Activated B cell treated with CpG ODN at 0.5 μM for 24 hours (primary cell): Measurements from ENCODE around the gene USP30. TPM values are rescaled to one million over a fixed set of nuclear protein-coding genes. Genes with fewer than 3 reads are reported as not detected.

Experiments used
- ATAC-seq: fragments of 200-7000 bp; cut with Tn5 transposase; one replicate; pipeline ENCODE4 v1.10.0; 2021; ENCODE audit warnings: low read depth, mild to moderate bottlenecking, moderate library complexity
- CTCF ChIA-PET: fragments of 350-600 bp; sonication (Branson Sonifier 250); formaldehyde crosslinking; loops from one replicate; lab custom pipeline; 2021; ENCODE audit warnings: antibody characterized with exemption; lab: Charles Lee
- POLR2A ChIA-PET: fragments of 350-600 bp; sonication (Branson Sonifier 250); formaldehyde crosslinking; loops from one replicate; lab custom pipeline; 2021; ENCODE audit warnings: antibody characterized with exemption; lab: Charles Lee
- DNase-seq: peaks from one replicate; pipeline ENCODE4 v3.0.0; 2022
- H3K27ac Mint-ChIP-seq: one replicate; pipeline ENCODE4 v1.8.0; 2020; ENCODE audit warnings: mixed read lengths
- H3K27me3 Mint-ChIP-seq: one replicate; pipeline ENCODE4 v1.8.0; 2021; ENCODE audit warnings: mixed read lengths
- H3K36me3 Mint-ChIP-seq: one replicate; pipeline ENCODE4 v1.8.0; 2021; ENCODE audit warnings: low read depth, mixed read lengths
- H3K4me1 Mint-ChIP-seq: one replicate; pipeline ENCODE4 v1.8.0; 2021; ENCODE audit warnings: mixed read lengths
- H3K4me3 Mint-ChIP-seq: one replicate; pipeline ENCODE4 v1.8.0; 2020; ENCODE audit warnings: mild to moderate bottlenecking, mixed read lengths
- H3K9me3 Mint-ChIP-seq: one replicate; pipeline ENCODE4 v1.8.0; 2020; ENCODE audit warnings: mixed read lengths
- CTCF ChIP-seq: fragments of 200-600 bp; IDR thresholded peaks from one replicate; pipeline ENCODE4 v1.8.0; 2022; ENCODE audit warnings: antibody characterized with exemption, mild to moderate bottlenecking
- intact Hi-C: fragments of 100-400 bp; cut with micrococcal nuclease; formaldehyde crosslinking; loops from one replicate; pipeline ENCODE4 v1.15.1; 2024
- total RNA-seq: library from RNA; stranded (reverse); gene quantifications from 2 replicates; pipeline ENCODE4 v1.2.3, GENCODE V29; 2022

Gene USP30
- total RNA-seq, 1 donor from 2014 or later, result 17.7 TPM

GRCh38 chr12:109113661-109114321 lies 61.4 kb downstream of the USP30 start:
- CTCF ChIA-PET, result interaction anchor here (1.6 to 2.6 kb wide), 2 partner anchors 15 to 280 kb away, joined by 4 to 19 read pairs; no protein-coding TSS in a partner anchor
- DNase-seq (no peak), ATAC-seq (no peak)
- TF ChIP-seq CTCF, result no peak
- Mint-ChIP-seq H3K27me3 (no peaks in the 10 kb centered on the region), H3K36me3 (peaks cover 6% of the 10 kb centered on the region), H3K4me3 (no peak overlapping the region), H3K27ac (no peak overlapping the region), H3K9me3 (no peaks in the 10 kb centered on the region), H3K4me1 (peaks cover 6% of the 10 kb centered on the region)
- POLR2A ChIA-PET, result no interaction called here
- intact Hi-C loops, result loop anchor here (2.0 kb wide), 1 partner anchor 41 kb away; no protein-coding TSS in a partner anchor

GRCh38 chr12:109114644-109115043 lies 62.3 kb downstream of the USP30 start:
- peaks cover 6% of the 10 kb centered on the region for H3K4me1 Mint-ChIP-seq
- H3K27me3 Mint-ChIP-seq, result no peaks in the 10 kb centered on the region
- H3K27ac Mint-ChIP-seq, result no peak overlapping the region
- H3K36me3 Mint-ChIP-seq, result peaks cover 3% of the 10 kb centered on the region
- no peak for TF ChIP-seq CTCF
- no peak overlapping the region for H3K4me3 Mint-ChIP-seq
- ATAC-seq (no peak), DNase-seq (no peak)
- ChIA-PET POLR2A (no interaction called here), CTCF (interaction anchor here (1.3 to 1.6 kb wide), 2 partner anchors 9 to 279 kb away, joined by 3 to 4 read pairs; no protein-coding TSS in a partner anchor)
- intact Hi-C loops, result no loop called here
- no peaks in the 10 kb centered on the region for H3K9me3 Mint-ChIP-seq

- Mint-ChIP-seq H3K4me1 (peaks cover 6% of the 10 kb centered on the region), H3K4me3 (no peak overlapping the region), H3K36me3 (no peaks in the 10 kb centered on the region), H3K9me3 (no peaks in the 10 kb centered on the region), H3K27ac (no peak overlapping the region), H3K27me3 (no peaks in the 10 kb centered on the region)
- DNase-seq (no peak), ATAC-seq (no peak)
- ChIA-PET POLR2A (no interaction called here), CTCF (interaction anchor here (1.3 kb wide), 1 partner anchor 8 kb away, joined by 3 read pairs; no protein-coding TSS in a partner anchor)
- intact Hi-C loops, result no loop called here
- no peak for TF ChIP-seq CTCF
Observed at GRCh38 chr12:109115404-109115757, 63.0 kb downstream of the USP30 start.

- DNase-seq, result no peak
- ATAC-seq, result no peak
- peaks cover 6% of the 10 kb centered on the region for H3K4me1 Mint-ChIP-seq
- TF ChIP-seq CTCF, result no peak
- intact Hi-C loops, result no loop called here
- POLR2A ChIA-PET, result no interaction called here
- no peak within 1 kb of the TSS for H3K27ac Mint-ChIP-seq
- CTCF ChIA-PET, result interaction anchor here (1.1 kb wide), 1 partner anchor 12 kb away, joined by 3 read pairs; no protein-coding TSS in a partner anchor
- H3K4me3 Mint-ChIP-seq, result no peak within 1 kb of the TSS
- H3K36me3 Mint-ChIP-seq, result no peaks in the 10 kb centered on the region
- no peaks in the 10 kb centered on the region for H3K9me3 Mint-ChIP-seq
- no peaks in the 10 kb centered on the region for H3K27me3 Mint-ChIP-seq
Observed at GRCh38 chr12:109115758-109116610, 63.6 kb downstream of the USP30 start, which contains the start of gene ACACB. TSS of gene ACACB (plus strand) at chr12:109116587. CDS start at chr12:109139406, 22,819 bp downstream.

GRCh38 chr12:109116611-109116949 lies 64.2 kb downstream of the USP30 start:
- CTCF ChIA-PET, result interaction anchor here (1.1 kb wide), 1 partner anchor 11 kb away, joined by 3 read pairs; no protein-coding TSS in a partner anchor
- Mint-ChIP-seq H3K27ac (no peak overlapping the region), H3K4me1 (peaks cover 5% of the 10 kb centered on the region), H3K9me3 (no peaks in the 10 kb centered on the region), H3K36me3 (no peaks in the 10 kb centered on the region), H3K4me3 (no peak overlapping the region), H3K27me3 (no peaks in the 10 kb centered on the region)
- no peak for TF ChIP-seq CTCF
- POLR2A ChIA-PET, result no interaction called here
- intact Hi-C loops, result no loop called here
- DNase-seq (no peak), ATAC-seq (no peak)
